HL-60 (cell line): ENCODE measurements around the gene RGS19.

Experiments
- CTCF ChIP-seq: IDR thresholded peaks from one replicate; pipeline ENCODE4 v1.5.1; 2011; ENCODE audit warnings: low read length, control low read depth, inconsistent platforms; ENCODE audit not compliant: insufficient read depth
- REST ChIP-seq: IDR thresholded peaks from 2 replicates; pipeline ENCODE4 v1.6.1; 2012; ENCODE audit warnings: low read depth; ENCODE audit not compliant: insufficient replicate concordance

DNA sequence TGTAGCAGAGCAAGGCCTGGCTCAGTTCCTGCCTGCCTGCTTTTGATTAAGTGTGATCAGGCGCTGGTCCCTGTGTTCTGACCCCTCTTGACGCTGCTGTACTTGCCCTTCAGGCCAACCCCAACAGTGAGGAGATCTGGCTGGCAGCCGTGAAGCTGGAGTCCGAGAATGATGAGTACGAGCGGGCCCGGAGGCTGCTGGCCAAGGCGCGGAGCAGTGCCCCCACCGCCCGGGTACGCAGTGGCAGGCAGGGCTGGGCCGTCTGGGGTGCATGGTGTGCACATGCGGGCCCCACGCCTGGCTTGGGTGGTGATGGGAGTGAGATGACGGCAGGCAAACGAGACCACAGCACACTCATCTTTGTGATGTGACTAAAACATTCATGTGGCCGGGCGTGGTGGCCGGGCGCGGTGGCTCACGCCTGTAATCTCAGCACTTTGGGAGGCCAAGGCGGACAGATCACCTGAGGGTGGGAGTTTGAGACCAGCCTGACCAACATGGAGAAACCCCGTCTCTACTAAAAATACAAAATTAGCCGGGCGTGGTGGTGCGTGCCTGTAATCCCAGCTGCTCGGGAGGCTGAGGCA is 53.4 kb downstream of the RGS19 start:
- no peak for TF ChIP-seq CTCF
- TF ChIP-seq REST = no peak
